NB4 (cell line): ENCODE data around the gene UMAD1.

Experiments
- TF ChIP-seq, protein P1 (sequence below): IDR thresholded peaks from one replicate; pipeline ENCODE4 v1.5.1; 2012; ENCODE audit warnings: low read depth, low read length
- TF ChIP-seq, protein P2 (sequence below): IDR thresholded peaks from 2 replicates; pipeline ENCODE4 v1.6.1; 2011; ENCODE audit warnings: low read depth, low read length

DNA sequence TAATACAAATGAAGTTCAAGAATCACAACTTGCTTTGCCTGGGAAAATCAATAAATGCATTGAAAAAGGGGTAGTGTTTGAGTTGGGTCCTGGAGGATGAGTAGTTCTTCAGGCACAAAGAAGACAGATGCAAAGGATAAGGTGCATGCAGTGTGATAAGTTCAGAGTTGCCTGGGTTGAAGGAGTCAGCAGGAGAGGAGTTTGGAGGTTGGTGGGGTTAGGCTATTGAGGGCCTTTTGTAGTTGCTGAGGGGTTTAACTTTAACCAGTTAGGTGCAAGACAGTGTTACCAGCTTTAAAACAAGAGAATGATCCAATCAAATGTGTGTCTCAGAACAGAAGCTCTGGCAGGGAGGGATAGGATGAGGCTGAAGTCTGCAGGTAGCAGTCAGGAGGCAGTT is 283.8 kb downstream of the UMAD1 start:
- TF ChIP-seq, protein P1, sequence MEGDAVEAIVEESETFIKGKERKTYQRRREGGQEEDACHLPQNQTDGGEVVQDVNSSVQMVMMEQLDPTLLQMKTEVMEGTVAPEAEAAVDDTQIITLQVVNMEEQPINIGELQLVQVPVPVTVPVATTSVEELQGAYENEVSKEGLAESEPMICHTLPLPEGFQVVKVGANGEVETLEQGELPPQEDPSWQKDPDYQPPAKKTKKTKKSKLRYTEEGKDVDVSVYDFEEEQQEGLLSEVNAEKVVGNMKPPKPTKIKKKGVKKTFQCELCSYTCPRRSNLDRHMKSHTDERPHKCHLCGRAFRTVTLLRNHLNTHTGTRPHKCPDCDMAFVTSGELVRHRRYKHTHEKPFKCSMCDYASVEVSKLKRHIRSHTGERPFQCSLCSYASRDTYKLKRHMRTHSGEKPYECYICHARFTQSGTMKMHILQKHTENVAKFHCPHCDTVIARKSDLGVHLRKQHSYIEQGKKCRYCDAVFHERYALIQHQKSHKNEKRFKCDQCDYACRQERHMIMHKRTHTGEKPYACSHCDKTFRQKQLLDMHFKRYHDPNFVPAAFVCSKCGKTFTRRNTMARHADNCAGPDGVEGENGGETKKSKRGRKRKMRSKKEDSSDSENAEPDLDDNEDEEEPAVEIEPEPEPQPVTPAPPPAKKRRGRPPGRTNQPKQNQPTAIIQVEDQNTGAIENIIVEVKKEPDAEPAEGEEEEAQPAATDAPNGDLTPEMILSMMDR = no peak
- TF ChIP-seq, protein P2, sequence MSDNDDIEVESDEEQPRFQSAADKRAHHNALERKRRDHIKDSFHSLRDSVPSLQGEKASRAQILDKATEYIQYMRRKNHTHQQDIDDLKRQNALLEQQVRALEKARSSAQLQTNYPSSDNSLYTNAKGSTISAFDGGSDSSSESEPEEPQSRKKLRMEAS = no peak
